Esophagus muscularis mucosa (tissue), 4 donors: ENCODE results near the gene LHPP.

Experiments
- EP300 ChIP-seq: sonication (generic); formaldehyde crosslinking; IDR thresholded peaks from one replicate; pipeline ENCODE4 v1.6.1; 2017; ENCODE audit warnings: antibody characterized with exemption
- POLR2A ChIP-seq: fragments of 450-650 bp; IDR thresholded peaks from one replicate; pipeline ENCODE4 v1.6.1; 2017; ENCODE audit warnings: antibody characterized with exemption, moderate library complexity, mild to moderate bottlenecking, low read depth
- TF ChIP-seq, protein P1 (sequence below), 3 experiments: fragments of 200-600 bp in 2 of 3; fragments of 450-650 bp in 1 of 3; sonication (generic) in 2 of 3; IDR thresholded peaks; one replicate each; pipeline ENCODE4 v1.5.1; 2017 to 2019; ENCODE audit warnings: antibody characterized with exemption in 3 of 3, mild to moderate bottlenecking in 2 of 3, moderate library complexity in 1 of 3

GRCh38 chr10:124557167-124557566, 95.5 kb downstream of the LHPP start:
- TF ChIP-seq, protein P1, sequence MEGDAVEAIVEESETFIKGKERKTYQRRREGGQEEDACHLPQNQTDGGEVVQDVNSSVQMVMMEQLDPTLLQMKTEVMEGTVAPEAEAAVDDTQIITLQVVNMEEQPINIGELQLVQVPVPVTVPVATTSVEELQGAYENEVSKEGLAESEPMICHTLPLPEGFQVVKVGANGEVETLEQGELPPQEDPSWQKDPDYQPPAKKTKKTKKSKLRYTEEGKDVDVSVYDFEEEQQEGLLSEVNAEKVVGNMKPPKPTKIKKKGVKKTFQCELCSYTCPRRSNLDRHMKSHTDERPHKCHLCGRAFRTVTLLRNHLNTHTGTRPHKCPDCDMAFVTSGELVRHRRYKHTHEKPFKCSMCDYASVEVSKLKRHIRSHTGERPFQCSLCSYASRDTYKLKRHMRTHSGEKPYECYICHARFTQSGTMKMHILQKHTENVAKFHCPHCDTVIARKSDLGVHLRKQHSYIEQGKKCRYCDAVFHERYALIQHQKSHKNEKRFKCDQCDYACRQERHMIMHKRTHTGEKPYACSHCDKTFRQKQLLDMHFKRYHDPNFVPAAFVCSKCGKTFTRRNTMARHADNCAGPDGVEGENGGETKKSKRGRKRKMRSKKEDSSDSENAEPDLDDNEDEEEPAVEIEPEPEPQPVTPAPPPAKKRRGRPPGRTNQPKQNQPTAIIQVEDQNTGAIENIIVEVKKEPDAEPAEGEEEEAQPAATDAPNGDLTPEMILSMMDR (IDR thresholded peaks at IDR 0.05): no peak
- TF ChIP-seq EP300: no peak
- TF ChIP-seq POLR2A: no peak
